OCI-LY7 (cell line): ENCODE results near the gene RAD51B.

Experiments used
- EZH2phosphoT487 ChIP-seq: fragments of 200-600 bp; sonication (generic); IDR thresholded peaks from 2 replicates; pipeline ENCODE4 v1.6.1; 2018; ENCODE audit warnings: low read depth, borderline replicate concordance, mild to moderate bottlenecking, mixed run types, antibody characterized with exemption, low read length, moderate library complexity, mixed read lengths
- TF ChIP-seq, protein P1 (sequence below): fragments of 200-600 bp; sonication (generic); conservative IDR thresholded peaks from 2 replicates; pipeline ENCODE4 v1.5.1; 2014; ENCODE audit warnings: mild to moderate bottlenecking, antibody characterized with exemption, low read length, moderate library complexity, mixed read lengths

DNA sequence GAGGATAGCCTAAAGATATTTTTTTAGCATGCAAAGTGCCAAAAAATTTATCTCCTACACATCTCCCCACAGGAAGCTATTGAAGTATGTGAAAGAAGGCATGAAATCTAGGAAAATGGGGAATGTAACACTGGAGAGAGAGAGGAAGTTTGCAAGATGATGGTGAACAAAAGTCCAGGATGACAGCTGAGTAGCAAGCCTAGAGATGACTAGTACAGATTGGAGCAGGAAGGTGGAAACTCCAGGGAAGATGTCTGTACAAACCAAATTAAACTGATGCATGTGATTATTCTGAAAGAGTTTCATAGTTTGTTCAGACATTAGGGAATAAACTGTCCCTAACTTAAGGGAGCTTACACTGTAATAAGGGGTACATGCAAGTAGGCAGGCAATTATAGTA is 99.3 kb downstream of the RAD51B start:
- TF ChIP-seq, protein P1, sequence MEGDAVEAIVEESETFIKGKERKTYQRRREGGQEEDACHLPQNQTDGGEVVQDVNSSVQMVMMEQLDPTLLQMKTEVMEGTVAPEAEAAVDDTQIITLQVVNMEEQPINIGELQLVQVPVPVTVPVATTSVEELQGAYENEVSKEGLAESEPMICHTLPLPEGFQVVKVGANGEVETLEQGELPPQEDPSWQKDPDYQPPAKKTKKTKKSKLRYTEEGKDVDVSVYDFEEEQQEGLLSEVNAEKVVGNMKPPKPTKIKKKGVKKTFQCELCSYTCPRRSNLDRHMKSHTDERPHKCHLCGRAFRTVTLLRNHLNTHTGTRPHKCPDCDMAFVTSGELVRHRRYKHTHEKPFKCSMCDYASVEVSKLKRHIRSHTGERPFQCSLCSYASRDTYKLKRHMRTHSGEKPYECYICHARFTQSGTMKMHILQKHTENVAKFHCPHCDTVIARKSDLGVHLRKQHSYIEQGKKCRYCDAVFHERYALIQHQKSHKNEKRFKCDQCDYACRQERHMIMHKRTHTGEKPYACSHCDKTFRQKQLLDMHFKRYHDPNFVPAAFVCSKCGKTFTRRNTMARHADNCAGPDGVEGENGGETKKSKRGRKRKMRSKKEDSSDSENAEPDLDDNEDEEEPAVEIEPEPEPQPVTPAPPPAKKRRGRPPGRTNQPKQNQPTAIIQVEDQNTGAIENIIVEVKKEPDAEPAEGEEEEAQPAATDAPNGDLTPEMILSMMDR = no peak
- no peak for TF ChIP-seq EZH2phosphoT487
